ENCODE results near the gene LCN1. TPM values are rescaled to one million over a fixed set of nuclear protein-coding genes. Genes with fewer than 3 reads are reported as not detected.
"Not testable (repeated sequence)": the region's sequence is repeated elsewhere in the genome, so short reads cannot be mapped to it uniquely, and the experiment has no call there.

Gene LCN1
- total RNA-seq, 2 experiments from 2014 or later, result not detected

- POLR2A ChIA-PET; H3K27ac Mint-ChIP-seq; DNase-seq; H3K27me3 Mint-ChIP-seq; H3K36me3 Mint-ChIP-seq (ENCODE audit: low read depth); H3K9me3 Mint-ChIP-seq (ENCODE audit: low read depth); H3K4me3 Mint-ChIP-seq; ATAC-seq; intact Hi-C loops (cut with DNase I, micrococcal nuclease); CTCF ChIA-PET; H3K4me1 Mint-ChIP-seq: not testable (repeated sequence)
These were observed 28.5 kb downstream of the LCN1 start for GRCh38 chr9:135549478-135550343.

DNA sequence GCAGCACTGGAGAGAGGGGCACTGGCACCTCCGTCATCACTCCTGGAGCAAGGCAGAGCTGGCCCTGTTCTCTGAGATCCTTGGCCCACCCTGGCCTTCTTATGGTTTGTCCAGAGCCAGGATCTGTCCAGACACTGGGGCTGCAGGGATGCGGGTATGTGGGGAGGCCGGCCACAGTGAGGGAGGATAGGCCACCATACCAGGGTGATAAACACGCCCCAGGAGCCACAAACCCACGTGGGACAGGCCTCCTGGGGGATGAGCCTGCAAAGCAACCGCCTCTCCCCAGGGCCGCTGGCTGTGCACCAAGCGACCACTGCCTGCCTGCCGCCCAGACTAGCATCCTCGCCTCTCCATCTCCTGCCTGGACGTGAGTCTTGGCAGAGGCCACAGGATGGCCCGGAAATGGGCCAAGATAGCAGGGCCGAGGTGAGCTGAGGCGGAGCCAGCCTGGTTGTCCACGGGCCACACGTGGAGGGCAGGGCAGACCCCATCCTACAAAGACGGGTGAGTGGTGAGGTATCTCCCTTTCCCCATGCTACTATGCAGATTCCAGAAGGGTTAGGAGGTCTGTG, 29.2 kb downstream of the LCN1 start:
- Mint-ChIP-seq H3K4me1 (no peaks in the 10 kb centered on the region), H3K9me3 (ENCODE audit: low read depth) (peaks cover 4% of the 10 kb centered on the region), H3K27me3 (no peaks in the 10 kb centered on the region), H3K4me3 (no peak overlapping the region), H3K27ac (no peak overlapping the region), H3K36me3 (ENCODE audit: low read depth) (no peaks in the 10 kb centered on the region)
- ATAC-seq, result no peak
- POLR2A ChIA-PET, result no interaction called here
- intact Hi-C loops (cut with DNase I, micrococcal nuclease), result no loop called here
- DNase-seq, result no peak
- CTCF ChIA-PET, result no interaction called here

DNA sequence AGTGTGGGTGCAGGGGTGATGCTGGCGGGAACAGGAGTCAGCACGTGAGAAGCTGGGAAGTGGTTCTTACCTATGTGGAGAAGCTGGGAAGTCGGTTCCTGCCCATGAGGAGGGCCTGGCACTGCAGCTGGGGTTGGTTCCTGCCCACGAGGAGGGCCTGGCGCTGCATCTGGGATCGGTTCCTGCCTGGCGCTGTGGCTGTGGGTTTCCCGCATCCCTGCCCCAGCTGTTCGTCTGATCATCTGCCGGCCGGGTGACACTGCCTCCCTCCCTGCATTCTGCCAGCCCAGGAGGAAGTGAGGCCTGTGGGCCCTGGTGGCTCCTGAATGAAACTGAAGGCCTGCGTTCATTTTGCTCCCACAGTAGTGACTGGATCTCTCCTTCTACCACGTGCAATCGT, 29.8 kb downstream of the LCN1 start:
- ChIA-PET CTCF (no interaction called here), POLR2A (no interaction called here)
- Mint-ChIP-seq H3K27me3 (peaks cover 2% of the 10 kb centered on the region), H3K36me3 (ENCODE audit: low read depth) (no peaks in the 10 kb centered on the region), H3K4me1 (no peaks in the 10 kb centered on the region), H3K9me3 (ENCODE audit: low read depth) (peaks cover 4% of the 10 kb centered on the region), H3K4me3 (no peak overlapping the region), H3K27ac (no peak overlapping the region)
- intact Hi-C loops (cut with DNase I, micrococcal nuclease), result no loop called here
- ATAC-seq (no peak), DNase-seq (no peak)

DNA sequence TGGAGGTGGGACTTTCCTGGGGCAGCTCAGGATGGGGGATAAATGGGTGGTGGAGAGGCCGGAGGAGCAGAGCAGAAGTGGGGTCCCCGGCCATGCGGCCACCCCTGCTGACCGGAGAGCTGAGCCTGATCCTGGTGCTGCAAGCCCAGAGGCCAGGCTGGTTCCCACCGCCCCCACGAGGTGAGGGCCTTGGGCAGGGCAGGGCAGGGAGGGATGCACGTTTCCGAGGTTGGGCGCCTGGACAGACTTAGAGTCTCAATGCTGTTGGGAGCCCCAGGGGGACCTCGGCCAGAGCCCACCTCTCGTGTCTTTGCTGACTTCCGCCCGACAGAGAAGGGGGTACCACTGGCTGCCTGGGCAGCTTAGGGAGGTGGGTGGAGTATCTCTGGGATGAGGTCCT, 30.2 kb downstream of the LCN1 start:
- CTCF ChIA-PET, result no interaction called here
- H3K4me1 Mint-ChIP-seq, result no peaks in the 10 kb centered on the region
- no peak overlapping the region for H3K4me3 Mint-ChIP-seq
- H3K27me3 Mint-ChIP-seq, result peaks cover 2% of the 10 kb centered on the region
- POLR2A ChIA-PET, result no interaction called here
- no peak overlapping the region for H3K27ac Mint-ChIP-seq
- H3K36me3 Mint-ChIP-seq (ENCODE audit: low read depth), result no peaks in the 10 kb centered on the region
- peaks cover 4% of the 10 kb centered on the region for H3K9me3 Mint-ChIP-seq (ENCODE audit: low read depth)
- intact Hi-C loops (cut with DNase I, micrococcal nuclease), result no loop called here
- DNase-seq (no peak), ATAC-seq (no peak)

- Mint-ChIP-seq H3K4me1 (no peaks in the 10 kb centered on the region), H3K9me3 (ENCODE audit: low read depth) (peaks cover 4% of the 10 kb centered on the region), H3K36me3 (ENCODE audit: low read depth) (no peaks in the 10 kb centered on the region), H3K4me3 (no peak overlapping the region), H3K27me3 (peaks cover 2% of the 10 kb centered on the region), H3K27ac (no peak overlapping the region)
- ATAC-seq (no peak), DNase-seq (no peak)
- ChIA-PET POLR2A (no interaction called here), CTCF (no interaction called here)
- intact Hi-C loops (cut with DNase I, micrococcal nuclease), result no loop called here
These were observed 30.9 kb downstream of the LCN1 start for GRCh38 chr9:135552021-135552697.

- intact Hi-C loops (cut with DNase I, micrococcal nuclease), result no loop called here
- Mint-ChIP-seq H3K27ac (no peak overlapping the region), H3K4me1 (no peaks in the 10 kb centered on the region), H3K9me3 (ENCODE audit: low read depth) (peaks cover 4% of the 10 kb centered on the region), H3K36me3 (ENCODE audit: low read depth) (no peaks in the 10 kb centered on the region), H3K4me3 (no peak overlapping the region), H3K27me3 (peaks cover 2% of the 10 kb centered on the region)
- ChIA-PET POLR2A (no interaction called here), CTCF (no interaction called here)
- no peak for ATAC-seq
- DNase-seq, result no peak
These were observed 31.5 kb downstream of the LCN1 start for GRCh38 chr9:135552698-135553171.

- Mint-ChIP-seq H3K27ac (no peak overlapping the region), H3K36me3 (ENCODE audit: low read depth) (no peaks in the 10 kb centered on the region), H3K4me1 (no peaks in the 10 kb centered on the region), H3K27me3 (peaks cover 4% of the 10 kb centered on the region), H3K9me3 (ENCODE audit: low read depth) (peaks cover 4% of the 10 kb centered on the region), H3K4me3 (no peak overlapping the region)
- ChIA-PET CTCF (no interaction called here), POLR2A (no interaction called here)
- intact Hi-C loops (cut with DNase I, micrococcal nuclease), result no loop called here
- ATAC-seq (no peak), DNase-seq (no peak)
These were observed 33.5 kb downstream of the LCN1 start for GRCh38 chr9:135554718-135555117.

DNA sequence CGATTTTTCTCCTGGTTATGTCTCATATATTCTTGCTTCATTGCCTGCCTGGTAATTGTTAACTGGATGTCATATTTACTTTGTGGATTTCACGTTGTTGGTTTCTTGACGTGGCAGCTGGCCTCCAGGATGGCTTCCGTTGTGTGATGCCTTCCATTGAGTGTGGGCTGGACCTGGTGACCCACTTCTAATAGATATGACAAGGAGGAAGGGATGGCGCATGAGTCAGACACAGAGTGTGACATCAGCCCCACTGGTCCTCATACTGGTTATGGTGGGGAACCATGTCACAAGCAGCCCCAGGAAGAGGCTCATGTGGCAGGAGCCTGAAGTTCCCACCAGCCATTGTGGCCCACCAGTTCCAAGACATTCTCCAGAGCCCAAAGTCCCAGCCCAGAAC, 34.0 kb downstream of the LCN1 start:
- intact Hi-C loops (cut with DNase I, micrococcal nuclease), result no loop called here
- no peak overlapping the region for H3K27ac Mint-ChIP-seq
- no peaks in the 10 kb centered on the region for H3K4me1 Mint-ChIP-seq
- peaks cover 4% of the 10 kb centered on the region for H3K9me3 Mint-ChIP-seq (ENCODE audit: low read depth)
- no peak for ATAC-seq
- no peaks in the 10 kb centered on the region for H3K36me3 Mint-ChIP-seq (ENCODE audit: low read depth)
- no peak overlapping the region for H3K4me3 Mint-ChIP-seq
- DNase-seq, result no peak
- H3K27me3 Mint-ChIP-seq, result peaks cover 6% of the 10 kb centered on the region
- POLR2A ChIA-PET, result no interaction called here
- CTCF ChIA-PET, result no interaction called here

DNA sequence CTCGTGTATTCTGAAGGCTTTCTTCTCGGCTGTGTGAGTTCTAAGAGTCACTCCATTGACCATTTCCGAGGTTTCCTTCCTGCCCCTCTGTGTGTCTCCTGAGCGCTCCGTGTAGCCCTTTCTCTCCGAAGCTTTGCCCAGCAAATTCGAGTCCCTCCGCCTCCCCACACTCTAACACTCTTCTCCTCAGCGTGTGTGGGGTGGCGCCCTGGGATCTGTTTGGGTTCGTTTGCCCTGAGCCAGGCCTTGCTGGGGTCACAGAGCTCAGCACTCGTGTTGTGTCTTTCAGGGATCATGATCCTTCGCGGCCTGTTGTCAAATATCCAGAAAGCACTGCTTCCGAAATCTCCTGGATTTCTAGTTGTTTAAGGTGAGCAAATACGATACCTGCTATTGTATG, 34.7 kb downstream of the LCN1 start:
- Mint-ChIP-seq H3K36me3 (ENCODE audit: low read depth) (no peaks in the 10 kb centered on the region), H3K4me3 (no peak overlapping the region), H3K9me3 (ENCODE audit: low read depth) (peaks cover 4% of the 10 kb centered on the region), H3K27ac (no peak overlapping the region), H3K4me1 (no peaks in the 10 kb centered on the region), H3K27me3 (peaks cover 7% of the 10 kb centered on the region)
- intact Hi-C loops (cut with DNase I, micrococcal nuclease), result no loop called here
- no peak for ATAC-seq
- ChIA-PET POLR2A (no interaction called here), CTCF (no interaction called here)
- no peak for DNase-seq

GRCh38 chr9:135559606-135560005, 38.4 kb downstream of the LCN1 start:
- H3K4me1 Mint-ChIP-seq, result no peaks in the 10 kb centered on the region
- DNase-seq (no peak), ATAC-seq (no peak)
- CTCF ChIA-PET, result interaction anchor here (0.6 to 1.2 kb wide), 2 partner anchors 44 to 78 kb away, joined by 3 to 5 read pairs; no protein-coding TSS in a partner anchor
- POLR2A ChIA-PET, result no interaction called here
- intact Hi-C loops (cut with DNase I, micrococcal nuclease), result no loop called here
- peaks cover 4% of the 10 kb centered on the region for H3K9me3 Mint-ChIP-seq (ENCODE audit: low read depth)
- H3K27me3 Mint-ChIP-seq, result peaks cover 11% of the 10 kb centered on the region
- no peak overlapping the region for H3K27ac Mint-ChIP-seq
- H3K36me3 Mint-ChIP-seq (ENCODE audit: low read depth), result no peaks in the 10 kb centered on the region
- H3K4me3 Mint-ChIP-seq, result no peak overlapping the region

GRCh38 chr9:135561391-135562234, 40.4 kb downstream of the LCN1 start, which contains the start of gene PAEP:
TSS of gene PAEP (plus strand) at chr9:135561756.
- H3K9me3 Mint-ChIP-seq (ENCODE audit: low read depth), result no peaks in the 10 kb centered on the region
- H3K27me3 Mint-ChIP-seq, result peaks cover 12% of the 10 kb centered on the region
- H3K36me3 Mint-ChIP-seq (ENCODE audit: low read depth), result no peaks in the 10 kb centered on the region
- CTCF ChIA-PET, result no interaction called here
- no peaks in the 10 kb centered on the region for H3K4me1 Mint-ChIP-seq
- ATAC-seq (no peak), DNase-seq (no peak)
- intact Hi-C loops (cut with DNase I, micrococcal nuclease), result no loop called here
- H3K4me3 Mint-ChIP-seq, result no peak within 1 kb of the TSS
- no peak within 1 kb of the TSS for H3K27ac Mint-ChIP-seq
- POLR2A ChIA-PET, result no interaction called here

All from activated CD4-positive, alpha-beta T cell treated with anti-CD3 and anti-CD28 coated beads for 36 hours (primary cell).